ENCODE measurements around the gene AATF. TPM values are rescaled to one million over a fixed set of nuclear protein-coding genes. Genes with fewer than 3 reads are reported as not detected.

The AATF gene
- total RNA-seq, 1 donor from 2014 or later = 70.2 TPM

DNA sequence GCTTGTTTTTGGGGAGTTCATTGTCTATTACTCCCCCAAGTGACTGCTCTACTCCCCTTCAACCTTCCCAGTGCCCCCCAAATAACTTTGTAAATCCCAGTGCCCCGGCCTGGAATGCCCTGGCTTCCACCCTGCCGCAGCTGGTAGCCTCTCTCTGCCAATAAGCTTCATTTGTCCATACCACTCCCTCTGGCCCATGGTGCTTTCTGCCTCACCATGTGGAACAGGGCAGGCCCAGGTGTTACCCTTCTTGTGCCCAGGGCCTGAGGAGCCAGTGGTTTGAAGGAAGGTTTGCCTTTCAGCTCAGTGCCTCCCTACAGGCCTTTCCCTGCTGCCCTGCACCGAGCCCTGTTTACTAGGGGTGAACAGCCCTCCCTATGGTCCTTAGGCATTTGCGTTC lies 134.2 kb downstream of the AATF start:
- H3K4me3 ChIP-seq (ENCODE audit: low read depth, low read length) = no peak overlapping the region
- DNase-seq (ENCODE audit: low read depth) = no peak
- TF ChIP-seq, protein P1, sequence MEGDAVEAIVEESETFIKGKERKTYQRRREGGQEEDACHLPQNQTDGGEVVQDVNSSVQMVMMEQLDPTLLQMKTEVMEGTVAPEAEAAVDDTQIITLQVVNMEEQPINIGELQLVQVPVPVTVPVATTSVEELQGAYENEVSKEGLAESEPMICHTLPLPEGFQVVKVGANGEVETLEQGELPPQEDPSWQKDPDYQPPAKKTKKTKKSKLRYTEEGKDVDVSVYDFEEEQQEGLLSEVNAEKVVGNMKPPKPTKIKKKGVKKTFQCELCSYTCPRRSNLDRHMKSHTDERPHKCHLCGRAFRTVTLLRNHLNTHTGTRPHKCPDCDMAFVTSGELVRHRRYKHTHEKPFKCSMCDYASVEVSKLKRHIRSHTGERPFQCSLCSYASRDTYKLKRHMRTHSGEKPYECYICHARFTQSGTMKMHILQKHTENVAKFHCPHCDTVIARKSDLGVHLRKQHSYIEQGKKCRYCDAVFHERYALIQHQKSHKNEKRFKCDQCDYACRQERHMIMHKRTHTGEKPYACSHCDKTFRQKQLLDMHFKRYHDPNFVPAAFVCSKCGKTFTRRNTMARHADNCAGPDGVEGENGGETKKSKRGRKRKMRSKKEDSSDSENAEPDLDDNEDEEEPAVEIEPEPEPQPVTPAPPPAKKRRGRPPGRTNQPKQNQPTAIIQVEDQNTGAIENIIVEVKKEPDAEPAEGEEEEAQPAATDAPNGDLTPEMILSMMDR (conservative IDR thresholded peaks at IDR 0.05; ENCODE audit: low read depth, low read length) = no peak

DNA sequence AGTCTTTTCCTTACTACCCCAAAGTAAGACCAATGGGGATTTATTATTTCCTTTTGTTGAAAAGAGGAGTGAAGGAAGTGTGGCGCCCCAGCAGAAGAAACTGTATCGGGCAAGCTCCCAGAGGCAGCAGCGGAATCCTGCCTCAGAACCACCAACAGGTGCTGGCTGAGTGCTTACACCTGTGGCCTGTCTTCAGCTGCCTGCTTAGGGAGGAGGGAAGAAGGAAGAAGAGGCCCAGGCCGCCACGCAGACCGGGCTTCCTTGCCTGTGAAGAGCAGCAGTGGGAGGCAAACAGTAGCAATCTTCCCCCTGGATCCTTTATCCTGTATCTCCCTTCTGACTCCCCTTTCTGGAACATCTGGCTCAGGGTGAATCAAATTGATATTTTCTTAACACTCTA lies 134.7 kb downstream of the AATF start:
- no peak for DNase-seq (ENCODE audit: low read depth)
- no peak overlapping the region for H3K4me3 ChIP-seq (ENCODE audit: low read depth, low read length)
- TF ChIP-seq, protein P1 (conservative IDR thresholded peaks at IDR 0.05; ENCODE audit: low read depth, low read length) = no peak

DNA sequence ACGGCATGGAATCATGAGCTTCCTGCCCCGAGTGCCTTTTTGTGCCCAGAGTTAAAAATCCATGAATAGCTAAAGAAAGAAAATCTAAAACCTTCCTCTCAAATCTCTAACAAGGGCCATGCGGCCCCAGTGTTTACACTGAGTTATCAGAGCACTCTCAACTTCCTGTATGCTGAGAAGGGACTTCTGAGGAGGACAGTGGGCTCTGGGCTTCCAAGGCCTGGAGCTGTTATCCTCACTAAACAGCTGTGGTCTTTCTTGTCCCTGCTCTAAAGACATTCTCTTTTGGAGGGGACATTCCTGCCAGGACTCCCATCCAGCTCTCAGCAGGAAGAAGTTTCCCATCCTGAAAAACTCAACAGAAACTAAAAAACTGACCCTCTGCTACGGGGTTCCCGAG lies 135.6 kb downstream of the AATF start:
- H3K4me3 ChIP-seq (ENCODE audit: low read depth, low read length) = no peak overlapping the region
- DNase-seq (ENCODE audit: low read depth) = no peak
- TF ChIP-seq, protein P1 (conservative IDR thresholded peaks at IDR 0.05; ENCODE audit: low read depth, low read length) = no peak

DNA sequence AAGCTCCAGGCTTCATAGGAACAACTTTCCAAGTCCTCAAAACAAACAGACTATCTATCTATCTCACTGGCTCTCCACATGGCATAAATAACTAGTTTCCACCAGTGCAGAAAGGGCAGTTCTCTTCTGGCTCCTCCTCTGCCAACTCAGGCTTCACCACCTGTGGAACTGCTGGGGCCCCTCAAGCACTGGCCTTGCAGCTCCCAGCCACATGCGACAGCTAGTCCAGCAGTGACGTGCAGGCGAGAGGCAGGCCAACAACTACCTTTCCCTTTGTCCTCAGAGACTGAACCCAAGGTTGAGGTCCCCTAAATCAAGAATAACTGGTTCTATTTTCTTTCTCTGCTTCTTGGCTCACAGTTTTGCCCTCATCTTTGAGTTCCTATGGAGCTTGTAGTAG lies 137.6 kb downstream of the AATF start:
- no peak overlapping the region for H3K4me3 ChIP-seq (ENCODE audit: low read depth, low read length)
- no peak for DNase-seq (ENCODE audit: low read depth)
- TF ChIP-seq, protein P1 (conservative IDR thresholded peaks at IDR 0.05; ENCODE audit: low read depth, low read length) = no peak

DNA sequence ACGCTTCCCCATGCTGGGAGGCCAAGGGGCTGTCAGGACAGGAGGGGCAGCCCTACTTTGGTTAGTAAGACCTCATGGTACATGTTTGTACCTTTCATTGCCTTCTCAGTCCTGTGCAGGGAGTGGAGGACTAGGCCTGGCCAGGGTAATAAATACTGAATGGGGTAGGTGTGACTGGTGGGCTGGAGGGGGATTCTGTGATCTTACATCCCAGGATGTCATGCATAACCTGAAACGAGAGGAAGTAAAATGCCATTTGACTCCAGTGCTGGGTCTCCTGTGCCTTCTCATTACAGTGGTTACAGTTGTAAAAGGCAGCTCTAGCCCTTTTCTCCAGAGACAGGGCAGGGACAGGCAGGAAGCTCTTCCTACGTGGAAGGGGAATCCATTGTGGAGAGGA lies 138.2 kb downstream of the AATF start:
- DNase-seq (ENCODE audit: low read depth) = no peak
- TF ChIP-seq, protein P1 (conservative IDR thresholded peaks at IDR 0.05; ENCODE audit: low read depth, low read length) = no peak
- H3K4me3 ChIP-seq (ENCODE audit: low read depth, low read length) = no peak overlapping the region

DNA sequence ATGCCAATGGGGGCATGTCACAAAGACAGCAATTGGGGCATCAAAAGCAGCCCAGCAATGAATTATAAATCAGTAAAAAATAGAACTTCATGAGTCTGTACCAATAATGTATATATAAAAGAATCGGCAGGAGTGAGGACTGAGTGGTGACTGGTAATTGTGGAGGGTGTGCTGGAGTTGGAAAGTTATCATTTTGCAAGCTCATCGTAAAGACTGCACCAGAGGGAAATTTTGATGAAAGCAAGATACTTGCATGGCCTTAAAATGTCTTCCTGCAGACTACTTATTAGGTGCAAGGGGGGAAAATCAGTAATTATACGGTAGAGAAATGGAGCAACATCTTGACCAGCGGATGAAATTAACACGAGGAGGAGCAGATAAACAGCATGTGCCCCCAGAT lies 138.9 kb downstream of the AATF start:
- TF ChIP-seq, protein P1 (conservative IDR thresholded peaks at IDR 0.05; ENCODE audit: low read depth, low read length) = no peak
- DNase-seq (ENCODE audit: low read depth) = no peak
- H3K4me3 ChIP-seq (ENCODE audit: low read depth, low read length) = no peak overlapping the region

DNA sequence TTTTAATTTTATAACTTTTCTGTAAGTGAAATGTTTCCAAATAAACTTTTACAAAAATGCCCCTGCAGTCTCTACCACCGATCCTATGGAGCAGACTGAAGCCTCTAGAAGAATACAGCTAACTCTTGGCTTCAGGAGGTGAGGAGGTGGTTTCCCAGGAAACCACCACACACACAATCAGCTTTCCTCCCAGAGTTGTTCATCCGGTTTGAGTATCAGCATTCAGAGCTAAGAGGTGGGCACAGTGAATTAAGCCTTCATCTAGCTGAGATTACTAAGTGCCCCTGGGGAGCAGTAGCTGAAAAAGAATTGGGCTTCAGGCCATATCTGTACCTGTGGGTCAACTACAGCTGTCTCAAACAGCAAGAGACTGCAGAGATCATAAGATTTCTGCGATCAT lies 139.7 kb downstream of the AATF start:
- TF ChIP-seq, protein P1 (conservative IDR thresholded peaks at IDR 0.05; ENCODE audit: low read depth, low read length) = no peak
- no peak for DNase-seq (ENCODE audit: low read depth)
- no peak overlapping the region for H3K4me3 ChIP-seq (ENCODE audit: low read depth, low read length)

Data from epithelial cell of proximal tubule (primary cell).